MM.1S (cell line): ENCODE measurements around the gene HECTD3.

Source experiments
- EZH2 ChIP-seq: fragments of 300-600 bp; sonication (generic); optimal IDR thresholded peaks from 2 replicates; pipeline ENCODE3; 2017; ENCODE audit warnings: low read depth, mild to moderate bottlenecking, antibody characterized with exemption, low read length, mixed read lengths
- EZH2phosphoT487 ChIP-seq: fragments of 300-600 bp; sonication (generic); IDR thresholded peaks from 2 replicates; pipeline ENCODE4 v1.6.1; 2018; ENCODE audit warnings: antibody characterized with exemption, low read length
- TF ChIP-seq, protein P1 (sequence below): fragments of 300-600 bp; sonication (generic); IDR thresholded peaks from 2 replicates; pipeline ENCODE4 v1.5.1; 2016; ENCODE audit warnings: antibody characterized with exemption, low read length, mixed read lengths

DNA sequence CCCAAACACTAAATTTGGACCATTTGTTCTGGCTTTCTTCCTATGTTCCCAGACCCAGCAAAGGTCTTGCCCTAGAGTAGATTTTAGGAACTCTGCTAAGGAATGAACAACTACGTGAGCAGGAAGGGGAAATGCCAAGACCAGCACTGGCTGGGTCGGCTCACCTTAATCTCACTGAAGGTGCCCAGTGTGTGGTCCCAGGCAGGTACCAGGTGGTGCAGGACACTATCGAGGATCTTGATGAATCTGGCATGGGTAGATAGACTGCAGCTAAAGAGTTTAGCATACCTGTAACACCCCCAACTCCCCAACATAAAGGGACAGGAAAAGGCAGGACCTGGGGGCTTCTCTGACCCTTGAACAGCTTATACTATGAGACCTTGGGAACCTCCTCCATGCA, 3.0 kb downstream of the HECTD3 start:
- TF ChIP-seq, protein P1, sequence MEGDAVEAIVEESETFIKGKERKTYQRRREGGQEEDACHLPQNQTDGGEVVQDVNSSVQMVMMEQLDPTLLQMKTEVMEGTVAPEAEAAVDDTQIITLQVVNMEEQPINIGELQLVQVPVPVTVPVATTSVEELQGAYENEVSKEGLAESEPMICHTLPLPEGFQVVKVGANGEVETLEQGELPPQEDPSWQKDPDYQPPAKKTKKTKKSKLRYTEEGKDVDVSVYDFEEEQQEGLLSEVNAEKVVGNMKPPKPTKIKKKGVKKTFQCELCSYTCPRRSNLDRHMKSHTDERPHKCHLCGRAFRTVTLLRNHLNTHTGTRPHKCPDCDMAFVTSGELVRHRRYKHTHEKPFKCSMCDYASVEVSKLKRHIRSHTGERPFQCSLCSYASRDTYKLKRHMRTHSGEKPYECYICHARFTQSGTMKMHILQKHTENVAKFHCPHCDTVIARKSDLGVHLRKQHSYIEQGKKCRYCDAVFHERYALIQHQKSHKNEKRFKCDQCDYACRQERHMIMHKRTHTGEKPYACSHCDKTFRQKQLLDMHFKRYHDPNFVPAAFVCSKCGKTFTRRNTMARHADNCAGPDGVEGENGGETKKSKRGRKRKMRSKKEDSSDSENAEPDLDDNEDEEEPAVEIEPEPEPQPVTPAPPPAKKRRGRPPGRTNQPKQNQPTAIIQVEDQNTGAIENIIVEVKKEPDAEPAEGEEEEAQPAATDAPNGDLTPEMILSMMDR = no peak
- no peak for TF ChIP-seq EZH2
- TF ChIP-seq EZH2phosphoT487 = no peak
